ENCODE results near the gene SPTBN2. TPM values are rescaled to one million over a fixed set of nuclear protein-coding genes. Genes with fewer than 3 reads are reported as not detected.

The SPTBN2 gene
- total and polyA plus RNA-seq, 2 donors from 2014 or later: 64.9 to 69.8 TPM

GRCh38 chr11:66683877-66684276 lies 45.1 kb downstream of the SPTBN2 start:
- Histone ChIP-seq H3K4me1 (ENCODE audit: control insufficient read depth in 2 of 3, insufficient read depth in 2 of 3, low read depth in 1 of 3, low read length in 3 of 3) (no peaks in the 10 kb centered on the region), H3K27me3 (ENCODE audit: control insufficient read depth, insufficient read depth, low read length) (no peaks in the 10 kb centered on the region), H3K4me3 (ENCODE audit: low read length in 3 of 3) (no peak overlapping the region), H3K36me3 (ENCODE audit: control insufficient read depth in 2 of 3, insufficient read depth in 3 of 3, low read length in 3 of 3) (peaks cover 0 to 3% (median 0%) of the 10 kb centered on the region in 3 donors), H3K9ac (ENCODE audit: low read length in 3 of 3) (no peak overlapping the region), H3K27ac (ENCODE audit: low read depth in 2 of 2, low read length in 2 of 2) (no peak overlapping the region), H3K9me3 (ENCODE audit: control insufficient read depth in 2 of 3, insufficient read depth in 1 of 3, low read length in 3 of 3) (no peaks in the 10 kb centered on the region)
- no peak for TF ChIP-seq CTCF (IDR thresholded peaks at IDR 0.05; ENCODE audit: borderline replicate concordance, extremely low read depth, insufficient read depth)
- DNase-seq: no peak
- no peak for FAIRE-seq
- intact Hi-C loops (cut with DNase I): loop anchor here (10.0 kb wide), 1 partner anchor 279 kb away; no protein-coding TSS in a partner anchor

GRCh38 chr11:66680966-66681645 lies 47.9 kb downstream of the SPTBN2 start:
- H3K9ac ChIP-seq (ENCODE audit: low read length in 3 of 3): no peak overlapping the region
- H3K36me3 ChIP-seq (ENCODE audit: control insufficient read depth in 2 of 3, insufficient read depth in 3 of 3, low read length in 3 of 3): peaks cover 0 to 2% (median 0%) of the 10 kb centered on the region in 3 donors
- FAIRE-seq (no peak), DNase-seq (peak in 1 of 5 donors; percentile 21)
- H3K27me3 ChIP-seq (ENCODE audit: control insufficient read depth, insufficient read depth, low read length): no peaks in the 10 kb centered on the region
- intact Hi-C loops (cut with DNase I): loop anchor here (10.0 kb wide), 1 partner anchor 276 kb away; no protein-coding TSS in a partner anchor
- H3K9me3 ChIP-seq (ENCODE audit: control insufficient read depth in 2 of 3, insufficient read depth in 1 of 3, low read length in 3 of 3): no peaks in the 10 kb centered on the region
- peaks cover 3 to 11% (median 5%) of the 10 kb centered on the region in 3 donors for H3K4me1 ChIP-seq (ENCODE audit: control insufficient read depth in 2 of 3, insufficient read depth in 2 of 3, low read depth in 1 of 3, low read length in 3 of 3)
- no peak overlapping the region for H3K27ac ChIP-seq (ENCODE audit: low read depth in 2 of 2, low read length in 2 of 2)
- TF ChIP-seq CTCF (IDR thresholded peaks at IDR 0.05; ENCODE audit: borderline replicate concordance, extremely low read depth, insufficient read depth): no peak
- H3K4me3 ChIP-seq (ENCODE audit: low read length in 3 of 3): no peak overlapping the region

- peak within 1 kb of the TSS; percentile 47 to 92 (median 86) for H3K9ac ChIP-seq (ENCODE audit: low read length in 3 of 3)
- no peaks in the 10 kb centered on the region for H3K9me3 ChIP-seq (ENCODE audit: control insufficient read depth in 2 of 3, insufficient read depth in 1 of 3, low read length in 3 of 3)
- FAIRE-seq (no peak), DNase-seq (peak; percentile 98)
- peak within 1 kb of the TSS; percentile 81 to 98 (median 90) for H3K4me3 ChIP-seq (ENCODE audit: low read length in 3 of 3)
- no peaks in the 10 kb centered on the region for H3K27me3 ChIP-seq (ENCODE audit: control insufficient read depth, insufficient read depth, low read length)
- intact Hi-C loops (cut with DNase I): no loop called here
- peaks cover 0 to 2% (median 0%) of the 10 kb centered on the region in 3 donors for H3K36me3 ChIP-seq (ENCODE audit: control insufficient read depth in 2 of 3, insufficient read depth in 3 of 3, low read length in 3 of 3)
- no peak for TF ChIP-seq CTCF (IDR thresholded peaks at IDR 0.05; ENCODE audit: borderline replicate concordance, extremely low read depth, insufficient read depth)
- peaks cover 3 to 18% (median 15%) of the 10 kb centered on the region in 3 donors for H3K4me1 ChIP-seq (ENCODE audit: control insufficient read depth in 2 of 3, insufficient read depth in 2 of 3, low read depth in 1 of 3, low read length in 3 of 3)
- peak within 1 kb of the TSS; percentile 90 to 96 for H3K27ac ChIP-seq (ENCODE audit: low read depth in 2 of 2, low read length in 2 of 2)
Observed at GRCh38 chr11:66677599-66678375, 51.2 kb downstream of the SPTBN2 start, which contains the start of gene RBM4B. Gene RBM4B (minus strand): TSS chr11:66677887. CDS start chr11:66677079, 808 bp downstream.
